Activated CD4-positive, alpha-beta T cell treated with anti-CD3 and anti-CD28 coated beads, Interleukin-2, amount 50 U/mL, for 48 hours (primary cell): ENCODE measurements around the gene FTO.

ENCODE experiments used
- DNase-seq, 2 experiments: peaks; one replicate each; pipeline ENCODE4 v3.0.0-alpha.2; 2020

Gene FTO

DNA sequence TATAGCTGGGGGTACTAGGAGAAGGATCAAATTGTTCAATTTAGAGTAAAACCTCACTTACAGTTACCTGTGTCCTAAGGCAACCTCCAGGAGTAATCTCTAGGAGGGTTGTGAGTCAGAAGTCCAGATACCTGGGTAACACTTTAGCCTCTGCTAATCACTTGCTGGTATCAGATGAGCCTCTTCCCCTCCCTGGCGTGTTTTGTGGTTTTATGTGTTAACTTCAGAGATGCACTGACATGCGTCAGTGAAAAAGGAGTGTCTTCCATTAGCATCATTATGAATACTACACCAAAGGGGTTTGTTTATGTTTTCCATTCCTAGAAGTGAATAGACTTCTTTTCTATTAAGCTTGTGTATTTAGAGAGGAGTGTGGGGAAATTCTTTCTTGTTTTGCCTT lies 208.2 kb downstream of the FTO start:
- peak; percentile 9 to 26 for DNase-seq

GRCh38 chr16:53913099-53913870 lies 209.3 kb downstream of the FTO start:
- DNase-seq = peak in 1 of 2 experiments; percentile 7

DNA sequence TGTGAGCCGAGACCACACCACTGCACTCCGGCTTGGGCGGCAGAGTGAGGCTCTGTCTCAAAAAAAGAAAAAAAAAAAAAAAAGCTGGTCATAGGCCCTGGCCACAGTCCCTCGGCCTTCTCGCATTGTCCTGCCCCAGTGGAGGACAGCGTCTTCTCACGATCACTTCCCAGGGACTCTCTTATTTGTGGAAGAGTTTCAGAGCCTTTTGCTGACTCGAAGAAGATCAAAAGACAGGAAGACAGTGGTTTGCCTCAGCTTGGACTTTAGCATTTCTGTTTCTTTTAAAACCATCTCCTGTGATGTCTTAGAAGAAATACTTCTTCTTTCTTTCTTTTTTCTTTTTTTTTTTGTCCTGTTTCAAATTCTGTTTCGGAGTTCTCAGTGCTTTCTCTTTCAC lies 210.0 kb downstream of the FTO start:
- no peak for DNase-seq

GRCh38 chr16:53914736-53915135 lies 210.8 kb downstream of the FTO start:
- no peak for DNase-seq

DNA sequence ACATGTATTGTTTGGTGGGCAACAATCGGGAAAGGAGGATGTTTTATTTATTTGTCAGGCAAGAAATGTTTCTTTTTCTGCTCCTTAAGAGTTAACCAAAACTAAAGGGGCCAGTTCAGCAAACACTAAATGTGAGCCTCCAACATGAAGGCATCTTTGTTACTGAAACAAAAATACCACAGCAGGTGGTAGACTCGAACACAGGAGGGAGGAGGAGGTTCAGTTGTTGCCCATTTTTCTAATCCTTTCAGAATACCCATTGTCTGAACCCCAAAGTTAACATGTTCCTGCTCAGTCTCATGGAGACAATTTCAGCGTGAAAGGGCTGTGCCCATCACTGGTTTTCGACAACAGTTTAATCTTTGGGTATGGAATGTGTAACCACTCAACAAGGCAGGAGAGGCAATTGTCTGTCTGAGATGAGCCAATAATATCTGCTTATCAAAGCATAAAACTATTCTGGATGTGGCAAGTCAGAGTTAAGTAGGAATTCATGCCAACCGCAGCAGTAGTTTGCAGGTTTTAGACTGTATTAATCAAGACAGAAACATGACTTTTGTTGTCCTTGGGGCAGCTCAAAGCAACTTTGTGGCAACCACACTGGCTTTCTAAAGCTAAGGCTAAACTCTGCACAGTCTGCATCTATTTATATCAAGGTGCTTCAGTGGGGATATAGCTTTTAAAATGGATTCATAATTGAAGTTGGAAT lies 211.7 kb downstream of the FTO start:
- DNase-seq = no peak

DNA sequence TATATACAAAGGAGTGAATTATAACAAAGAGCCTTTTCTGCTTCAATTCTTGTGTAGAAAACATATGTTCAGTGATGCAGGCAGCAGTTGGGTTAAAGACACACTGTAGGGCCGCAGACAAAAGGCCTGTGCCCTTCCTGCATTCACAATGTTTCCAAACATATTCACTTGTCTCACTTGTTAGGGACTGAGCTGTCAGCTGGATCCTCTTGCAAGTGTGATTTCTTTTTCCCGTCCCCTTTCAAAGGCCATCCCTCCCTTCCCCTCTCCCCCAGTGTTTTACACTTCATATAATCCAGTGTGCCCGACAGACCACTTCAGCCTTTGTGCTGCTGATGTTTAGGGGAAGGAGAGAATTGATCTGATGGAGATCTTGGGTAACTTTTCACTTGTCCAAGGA lies 217.0 kb downstream of the FTO start:
- no peak for DNase-seq

DNA sequence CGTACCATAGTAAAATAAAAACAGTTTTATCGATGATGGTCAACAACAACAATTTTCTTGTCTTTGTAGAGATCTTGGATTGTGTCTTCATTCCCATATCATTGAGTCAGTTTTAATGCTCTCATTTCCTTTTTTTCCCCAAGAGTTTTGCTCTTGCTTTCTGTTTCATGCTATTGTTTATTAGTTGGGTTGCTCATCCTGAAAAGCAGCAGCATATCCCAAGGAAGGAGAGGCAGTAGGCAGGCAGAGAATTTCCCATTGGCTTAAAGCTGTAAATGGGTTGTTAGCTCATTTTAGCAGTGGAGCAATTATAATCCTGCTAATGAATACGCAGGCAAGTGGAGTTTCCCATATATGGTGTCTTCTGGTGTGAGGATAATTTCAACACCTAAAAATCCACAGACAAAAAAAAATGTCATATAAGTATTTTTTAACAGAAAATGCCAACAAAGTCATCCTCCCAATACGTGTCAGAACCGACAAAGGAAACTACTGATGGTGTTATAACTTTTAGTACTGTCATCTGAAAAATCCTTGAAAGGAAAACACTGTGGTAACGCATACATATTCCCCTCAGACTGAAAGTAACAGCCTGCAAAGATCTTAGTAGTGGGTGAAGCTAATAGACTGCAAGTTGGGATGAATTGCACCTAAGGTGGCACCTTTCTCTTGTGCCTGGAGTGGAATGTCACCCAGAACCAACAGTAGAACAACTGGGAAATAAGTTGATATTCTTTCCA lies 218.3 kb downstream of the FTO start:
- no peak for DNase-seq

- no peak for DNase-seq
These were observed 219.0 kb downstream of the FTO start for GRCh38 chr16:53922807-53923571.

- DNase-seq = no peak
These were observed 220.6 kb downstream of the FTO start for GRCh38 chr16:53924331-53925106.

DNA sequence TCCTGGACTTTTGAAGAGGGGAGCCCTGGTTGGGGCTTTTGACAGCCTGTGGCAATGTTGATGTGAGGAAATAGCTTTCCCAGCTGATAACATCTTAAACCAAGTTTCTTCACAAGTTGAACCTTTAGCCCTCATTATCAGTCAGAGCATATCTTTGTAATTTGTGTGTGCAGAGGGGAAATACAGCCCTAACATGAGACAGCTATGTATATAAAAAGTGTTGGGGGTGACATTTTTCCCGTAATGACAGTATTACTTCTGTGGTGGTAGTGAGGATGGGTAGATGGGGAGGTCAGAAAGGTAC lies 221.1 kb downstream of the FTO start:
- no peak for DNase-seq

GRCh38 chr16:53925526-53925925 lies 221.6 kb downstream of the FTO start:
- no peak for DNase-seq

- DNase-seq = no peak
These were observed 222.3 kb downstream of the FTO start for GRCh38 chr16:53926209-53926608.

- no peak for DNase-seq
These were observed 229.0 kb downstream of the FTO start for GRCh38 chr16:53932975-53933374.

GRCh38 chr16:53933407-53933806 lies 229.5 kb downstream of the FTO start:
- no peak for DNase-seq

DNA sequence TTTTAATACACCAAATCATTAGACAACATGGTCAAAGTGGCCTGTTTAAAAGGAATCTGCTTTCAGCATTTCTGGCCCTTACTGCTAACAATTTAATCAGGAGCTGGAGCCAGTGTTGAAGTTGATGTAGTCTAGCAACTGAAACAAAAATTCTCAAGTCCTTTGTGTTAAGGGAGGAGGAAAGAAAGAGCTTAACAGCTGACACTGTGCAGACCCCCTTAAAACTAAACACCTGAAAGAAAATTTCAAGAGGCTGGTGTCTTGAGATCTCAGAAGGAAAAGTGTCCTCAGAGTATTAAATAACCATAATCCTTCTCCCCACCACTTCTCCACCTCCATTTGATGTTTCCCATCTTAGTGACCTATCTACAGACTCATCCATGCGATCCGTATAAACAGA lies 232.1 kb downstream of the FTO start:
- DNase-seq = no peak

GRCh38 chr16:53936529-53936928 lies 232.6 kb downstream of the FTO start:
- no peak for DNase-seq

GRCh38 chr16:53937161-53937880 lies 233.4 kb downstream of the FTO start:
- DNase-seq = no peak

DNA sequence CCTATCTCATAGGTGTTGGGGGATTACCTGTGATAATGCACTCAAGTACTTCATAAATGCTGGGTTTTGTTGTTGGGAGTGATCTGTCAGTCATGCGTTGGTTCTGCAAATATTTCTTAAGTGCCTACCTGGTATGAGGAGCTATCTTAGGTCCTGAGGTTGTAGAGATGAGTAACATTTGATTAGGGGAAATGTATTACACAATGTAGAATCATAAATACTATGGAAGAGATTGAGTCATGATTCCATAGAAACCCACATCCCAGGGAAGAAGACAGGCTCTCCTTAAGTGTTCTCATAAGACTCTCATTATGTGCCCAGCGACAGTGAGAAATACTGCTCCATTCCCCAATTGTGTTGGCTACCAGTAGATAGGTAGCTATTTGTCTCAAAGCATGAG lies 240.1 kb downstream of the FTO start:
- no peak for DNase-seq

GRCh38 chr16:53945996-53946395 lies 242.0 kb downstream of the FTO start:
- no peak for DNase-seq

GRCh38 chr16:53946746-53947386 lies 242.9 kb downstream of the FTO start:
- no peak for DNase-seq

DNA sequence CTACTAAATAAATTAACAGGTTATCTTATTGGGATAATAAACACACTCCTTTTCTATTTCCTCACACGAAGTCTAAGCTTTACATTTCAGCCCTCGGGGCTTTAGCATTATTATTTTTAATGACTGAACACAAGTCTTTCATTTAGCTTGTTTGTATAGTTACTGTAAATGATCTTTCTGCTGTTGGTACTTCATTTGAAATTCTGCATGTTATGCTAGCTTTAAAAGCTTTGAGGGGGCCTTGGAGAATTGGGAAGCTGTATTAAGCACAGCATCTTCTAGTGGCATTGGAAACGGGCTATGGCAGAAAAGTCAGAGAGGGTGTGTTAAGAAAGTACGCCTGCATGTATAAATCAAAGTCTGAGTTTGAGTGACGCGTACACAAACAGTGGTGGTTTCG lies 243.7 kb downstream of the FTO start:
- DNase-seq = no peak
